GM12878 (cell line): Measurements from ENCODE around the gene AGRN. TPM values are rescaled to one million over a fixed set of nuclear protein-coding genes. Genes with fewer than 3 reads are reported as not detected.
A peak's percentile ranks its signal among the peaks of the same experiment; 100 is the strongest.

Source experiments
- ATAC-seq: fragments of 200-7000 bp; cut with Tn5 transposase; 3 replicates; pipeline ENCODE4 v1.9.1; 2020; ENCODE audit warnings: mild to moderate bottlenecking, moderate library complexity
- BruUV-seq: library from RNA; stranded (reverse); fragments of 400-500 nt; replicated peaks from 2 replicates; lab custom pipeline; 2021; lab: Mats Ljungman, UMichigan
- CTCF ChIA-PET: fragments of 300-600 bp; sonication (Branson Sonifier 250); formaldehyde crosslinking; extraction: SDS; loops from one replicate; lab custom pipeline; 2021; ENCODE audit warnings: inconsistent platforms; lab: Yijun Ruan, JAX
- POLR2A ChIA-PET: fragments of 350-600 bp; formaldehyde crosslinking; extraction: SDS; loops from one replicate; lab custom pipeline; 2021; ENCODE audit warnings: inconsistent platforms; lab: Charles Lee
- RAD21 ChIA-PET: fragments of 300-600 bp; sonication (Branson Sonifier 250); formaldehyde crosslinking; loops from one replicate; lab custom pipeline; 2023; ENCODE audit warnings: antibody characterized with exemption; ENCODE audit not compliant: unreplicated experiment; lab: Charles Lee
- SMC1A ChIA-PET: fragments of 300-600 bp; sonication (Branson Sonifier 250); formaldehyde crosslinking; loops from one replicate; lab custom pipeline; 2023; ENCODE audit not compliant: unreplicated experiment, uncharacterized antibody; lab: Charles Lee
- DNase-seq: peaks from one replicate; pipeline ENCODE4 v3.0.0-alpha.2; 2011; ENCODE audit warnings: low read depth, low spot score
- FAIRE-seq: peaks from 3 replicates; lab custom pipeline; 2011; peaks lifted over from hg19 to GRCh38; lab: Jason Lieb, UNC
- H2AFZ ChIP-seq: 2 replicates; pipeline ENCODE4 v1.6.0; 2011; ENCODE audit warnings: low read depth, low read length, control low read depth; ENCODE audit not compliant: control insufficient read depth
- H3K27ac ChIP-seq: 2 replicates; pipeline ENCODE4 v1.5.1; 2011; ENCODE audit warnings: control low read depth; ENCODE audit not compliant: control insufficient read depth, insufficient read depth
- H3K27me3 ChIP-seq, 2 experiments: replicated peaks in 1 of 2; 2 replicates each; pipeline versions ENCODE4 v1.6.0 to v1.6.1; 2011; ENCODE audit warnings: low read length in 1 of 2; ENCODE audit not compliant: control insufficient read depth in 2 of 2, insufficient read depth in 2 of 2
- H3K36me3 ChIP-seq, 2 experiments: 2 replicates each; pipeline ENCODE4 v1.5.1; 2011; ENCODE audit warnings: low read length in 1 of 2; ENCODE audit not compliant: control insufficient read depth in 2 of 2, insufficient read depth in 2 of 2
- H3K4me1 ChIP-seq: 2 replicates; pipeline ENCODE4 v1.6.1; 2011; ENCODE audit warnings: mild to moderate bottlenecking, low read length, moderate library complexity, mixed read lengths; ENCODE audit not compliant: control insufficient read depth, insufficient read depth
- H3K4me2 ChIP-seq: 2 replicates; pipeline ENCODE4 v1.6.0; 2011; ENCODE audit warnings: control low read depth; ENCODE audit not compliant: control insufficient read depth, insufficient read depth
- H3K4me3 ChIP-seq: fragments of 200-600 bp; sonication (generic); 2 replicates; pipeline ENCODE4 v1.5.1; 2016
- H3K79me2 ChIP-seq: 2 replicates; pipeline ENCODE4 v1.6.0; 2011; ENCODE audit warnings: low read length; ENCODE audit not compliant: control insufficient read depth, insufficient read depth
- H3K9ac ChIP-seq: 2 replicates; pipeline ENCODE4 v1.8.0; 2011; ENCODE audit warnings: low read length, control low read depth, mixed read lengths; ENCODE audit not compliant: control insufficient read depth, insufficient read depth
- H3K9me3 ChIP-seq: replicated peaks from 3 replicates; pipeline ENCODE4 v1.5.1; 2011; ENCODE audit warnings: mild to moderate bottlenecking, low read length; ENCODE audit not compliant: control insufficient read depth, insufficient read depth
- H4K20me1 ChIP-seq: 2 replicates; pipeline ENCODE4 v1.6.0; 2011; ENCODE audit not compliant: control insufficient read depth, insufficient read depth
- BACH1 ChIP-seq: fragments of 450-650 bp; IDR thresholded peaks from 2 replicates; pipeline ENCODE4 v1.6.1; 2017; ENCODE audit warnings: mild to moderate bottlenecking, borderline replicate concordance
- BMI1 ChIP-seq: fragments of 450-650 bp; IDR thresholded peaks from 2 replicates; pipeline ENCODE4 v1.6.1; 2016; ENCODE audit warnings: mild to moderate bottlenecking, moderate library complexity, borderline replicate concordance
- CBFB ChIP-seq: IDR thresholded peaks from 2 replicates; pipeline ENCODE4 v1.6.1; 2016; ENCODE audit warnings: antibody characterized with exemption, low read depth
- CBX5 ChIP-seq: sonication (generic); IDR thresholded peaks from 2 replicates; pipeline ENCODE4 v1.6.1; 2016; ENCODE audit warnings: low read depth, moderate library complexity, mild to moderate bottlenecking, inconsistent platforms
- HDAC6 ChIP-seq: fragments of 200-600 bp; sonication (generic); IDR thresholded peaks from one replicate; pipeline ENCODE4 v1.8.0; 2017; ENCODE audit warnings: antibody characterized with exemption; ENCODE audit not compliant: unreplicated experiment
- IKZF1 ChIP-seq: fragments of 450-650 bp; conservative IDR thresholded peaks from 2 replicates; pipeline ENCODE4 v1.6.1; 2017; ENCODE audit warnings: antibody characterized with exemption, mild to moderate bottlenecking
- IRF3 ChIP-seq: fragments of 450-650 bp; IDR thresholded peaks from 2 replicates; pipeline ENCODE4 v1.6.1; 2014; ENCODE audit warnings: mild to moderate bottlenecking
- IRF4 ChIP-seq: IDR thresholded peaks from 2 replicates; pipeline ENCODE4 v1.6.1; 2011; ENCODE audit warnings: low read depth, low read length
- NBN ChIP-seq: fragments of 450-650 bp; IDR thresholded peaks from 2 replicates; pipeline ENCODE4 v1.6.1; 2016
- NFYB ChIP-seq: IDR thresholded peaks from 2 replicates; pipeline ENCODE4 v1.6.1; 2011; ENCODE audit warnings: low read depth, mild to moderate bottlenecking, low read length, improper control_type of control experiment, moderate library complexity; ENCODE audit not compliant: insufficient read depth
- NR2F1 ChIP-seq: fragments of 450-650 bp; conservative IDR thresholded peaks from 2 replicates; pipeline ENCODE4 v1.6.1; 2017; ENCODE audit warnings: mild to moderate bottlenecking
- SRF ChIP-seq, 2 experiments: IDR thresholded peaks; 2 replicates each; pipeline ENCODE4 v1.6.1; 2011; ENCODE audit warnings: low read depth in 2 of 2, low read length in 2 of 2, mild to moderate bottlenecking in 1 of 2, moderate library complexity in 1 of 2
- STAT3 ChIP-seq: IDR thresholded peaks from 2 replicates; pipeline ENCODE4 v1.6.1; 2011; ENCODE audit warnings: low read depth, low read length, improper control_type of control experiment
- ZBED1 ChIP-seq: IDR thresholded peaks from 2 replicates; pipeline ENCODE4 v1.6.1; 2016; ENCODE audit warnings: borderline replicate concordance
- ZSCAN29 ChIP-seq: fragments of 450-650 bp; IDR thresholded peaks from 2 replicates; pipeline ENCODE4 v1.6.1; 2017; ENCODE audit warnings: mild to moderate bottlenecking, moderate library complexity
- WGBS: methylation state at CpG from one replicate; pipeline ENCODE4 v1.1.6; 2016; ENCODE audit warnings: low lambda C conversion rate; ENCODE audit not compliant: insufficient replicate concordance, insufficient coverage; ENCODE audit errors: missing lambda C conversion rate; 5-methylcytosine and 5-hydroxymethylcytosine counted together
- in situ Hi-C: fragments of 300-500 bp; cut with MboI; formaldehyde crosslinking; loops from 9 replicates; pipeline ENCODE4 v1.14.3; 2018; ENCODE audit warnings: mixed read lengths
- intact Hi-C: fragments of 100-400 bp; cut with micrococcal nuclease; formaldehyde crosslinking; loops from one replicate; pipeline ENCODE4 v1.14.2; 2022; ENCODE audit not compliant: unreplicated experiment
- polyA plus RNA-seq, 11 experiments: library from polyadenylated mRNA; depleted of rRNA in 4 of 11; unstranded in 6 of 11; stranded (reverse) in 5 of 11; fragments of >200 nt; fragmentation: Nextera tagmentation in 4 of 11; fragmentation: Illumina TruSeq in 1 of 11; extraction: Ambion mirVana in 4 of 11; extraction: Trizol in 1 of 11; gene quantifications; 1 replicate in 1 of 11; 2 replicates in 10 of 11; pipeline versions ENCODE4 v1.2.1 to v1.2.3, GENCODE V29; 2011 to 2016; ENCODE audit warnings: inconsistent platforms in 2 of 11, missing spikeins in 2 of 11, low read depth in 1 of 11
- total RNA-seq, 4 experiments: library from RNA; depleted of rRNA in 3 of 4; stranded (reverse); fragments of >200 nt in 3 of 4; fragmentation: Illumina TruSeq in 1 of 4; extraction: Trizol in 1 of 4; gene quantifications; 2 replicates each; pipeline versions ENCODE4 v1.2.1 to v1.2.3, GENCODE V29; 2013 to 2021
- TF ChIP-seq, protein P1 (sequence below): IDR thresholded peaks from 2 replicates; pipeline ENCODE4 v1.6.1; 2012; ENCODE audit warnings: low read depth, low read length, improper control_type of control experiment
- TF ChIP-seq, protein P2 (sequence below), 3 experiments: IDR thresholded peaks in 2 of 3; conservative IDR thresholded peaks in 1 of 3; 2 replicates each; pipeline ENCODE4 v1.5.1; 2011; ENCODE audit warnings: low read depth in 3 of 3, low read length in 3 of 3, mild to moderate bottlenecking in 3 of 3, control low read depth in 2 of 3, moderate library complexity in 2 of 3, inconsistent platforms in 1 of 3, mixed read lengths in 1 of 3; ENCODE audit not compliant: control insufficient read depth in 2 of 3, insufficient read depth in 1 of 3; ENCODE audit errors: extremely low read depth in 1 of 3
- TF ChIP-seq, protein P3 (sequence below): IDR thresholded peaks from 2 replicates; pipeline ENCODE4 v1.6.1; 2011; ENCODE audit warnings: mild to moderate bottlenecking, low read depth, low read length, moderate library complexity; ENCODE audit not compliant: insufficient replicate concordance

AGRN gene
- total and polyA plus RNA-seq, 10 of the 15 experiments (the other 5 are each of a cell fraction or from before 2014, with no cell fraction given), result 0.02 to 41.8 (median 4.1) TPM

DNA sequence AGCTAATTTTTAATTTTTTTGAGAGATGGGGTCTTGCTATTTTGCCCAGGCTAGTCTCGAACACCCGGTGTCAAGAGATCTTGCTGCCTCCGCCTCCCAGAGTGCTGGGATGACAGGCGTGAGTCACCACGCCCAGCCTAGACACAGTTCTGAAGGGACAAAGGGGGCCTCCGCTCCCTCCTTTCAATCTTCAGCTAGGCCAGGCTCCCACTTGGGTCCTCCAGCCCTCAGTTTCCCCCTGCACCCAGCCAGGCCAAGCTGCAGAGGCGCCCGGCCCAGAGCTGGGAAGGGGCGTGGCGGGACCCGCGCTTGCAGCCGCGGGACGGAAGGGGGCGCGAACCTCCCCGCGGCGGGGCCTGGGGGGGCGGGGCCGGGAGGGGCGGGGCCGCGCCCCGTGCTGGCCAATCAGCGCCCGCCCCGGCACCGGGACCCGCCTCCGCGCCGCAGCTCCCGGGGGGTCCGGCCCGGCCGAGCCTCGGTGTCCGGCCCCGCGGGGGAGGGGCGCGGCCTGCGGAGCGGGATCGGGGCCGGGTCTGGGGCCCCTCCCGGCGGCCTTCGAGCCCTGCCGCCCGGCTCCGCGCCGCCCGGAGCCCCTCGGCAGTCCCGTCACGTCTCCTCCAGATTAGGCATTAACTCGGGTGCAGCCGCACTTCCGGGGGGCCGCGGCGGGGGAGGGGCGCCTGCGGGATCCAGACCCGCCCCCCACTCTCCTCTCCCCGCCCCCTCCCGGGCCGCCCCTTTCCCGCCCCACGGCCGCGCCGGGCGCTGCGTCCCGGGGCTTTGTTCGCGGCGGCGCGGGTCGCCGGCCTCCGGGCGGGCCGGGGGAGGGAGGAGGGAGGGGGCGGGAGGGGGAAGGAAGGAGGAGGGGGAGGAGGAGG lies 559 bp upstream of the AGRN start:
- no peak overlapping the region; the same call in 1 of the 2 replicates for H2AFZ ChIP-seq
- POLR2A ChIA-PET, result interaction anchor here (0.7 to 2.1 kb wide), 3 partner anchors 14 to 27 kb away, joined by 3 to 6 read pairs (median 4); no protein-coding TSS in a partner anchor
- TF ChIP-seq CBFB (no peak), IRF3 (no peak), NBN (peak; percentile 43; the same call in 1 of the 2 replicates), ZSCAN29 (no peak), IKZF1 (no peak), BACH1 (no peak; the same call in 1 of the 2 replicates), NFYB (peak; percentile 52; the same call in 1 of the 2 replicates), CBX5 (no peak), ZBED1 (no peak), SRF (IDR thresholded peaks at IDR 0.05; ENCODE audit: low read depth in 2 of 2, low read length in 2 of 2) (0 out of 4 replicates have a peak, but pooled peaks of 1 of the 2 experiments have one; percentile 68), BMI1 (no peak), HDAC6 (no peak), NR2F1 (0 out of 2 replicates have a peak, but pooled peaks have one; percentile 9), STAT3 (no peak), IRF4 (no peak)
- TF ChIP-seq, protein P1, sequence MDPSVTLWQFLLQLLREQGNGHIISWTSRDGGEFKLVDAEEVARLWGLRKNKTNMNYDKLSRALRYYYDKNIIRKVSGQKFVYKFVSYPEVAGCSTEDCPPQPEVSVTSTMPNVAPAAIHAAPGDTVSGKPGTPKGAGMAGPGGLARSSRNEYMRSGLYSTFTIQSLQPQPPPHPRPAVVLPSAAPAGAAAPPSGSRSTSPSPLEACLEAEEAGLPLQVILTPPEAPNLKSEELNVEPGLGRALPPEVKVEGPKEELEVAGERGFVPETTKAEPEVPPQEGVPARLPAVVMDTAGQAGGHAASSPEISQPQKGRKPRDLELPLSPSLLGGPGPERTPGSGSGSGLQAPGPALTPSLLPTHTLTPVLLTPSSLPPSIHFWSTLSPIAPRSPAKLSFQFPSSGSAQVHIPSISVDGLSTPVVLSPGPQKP, result no peak
- TF ChIP-seq, protein P2, sequence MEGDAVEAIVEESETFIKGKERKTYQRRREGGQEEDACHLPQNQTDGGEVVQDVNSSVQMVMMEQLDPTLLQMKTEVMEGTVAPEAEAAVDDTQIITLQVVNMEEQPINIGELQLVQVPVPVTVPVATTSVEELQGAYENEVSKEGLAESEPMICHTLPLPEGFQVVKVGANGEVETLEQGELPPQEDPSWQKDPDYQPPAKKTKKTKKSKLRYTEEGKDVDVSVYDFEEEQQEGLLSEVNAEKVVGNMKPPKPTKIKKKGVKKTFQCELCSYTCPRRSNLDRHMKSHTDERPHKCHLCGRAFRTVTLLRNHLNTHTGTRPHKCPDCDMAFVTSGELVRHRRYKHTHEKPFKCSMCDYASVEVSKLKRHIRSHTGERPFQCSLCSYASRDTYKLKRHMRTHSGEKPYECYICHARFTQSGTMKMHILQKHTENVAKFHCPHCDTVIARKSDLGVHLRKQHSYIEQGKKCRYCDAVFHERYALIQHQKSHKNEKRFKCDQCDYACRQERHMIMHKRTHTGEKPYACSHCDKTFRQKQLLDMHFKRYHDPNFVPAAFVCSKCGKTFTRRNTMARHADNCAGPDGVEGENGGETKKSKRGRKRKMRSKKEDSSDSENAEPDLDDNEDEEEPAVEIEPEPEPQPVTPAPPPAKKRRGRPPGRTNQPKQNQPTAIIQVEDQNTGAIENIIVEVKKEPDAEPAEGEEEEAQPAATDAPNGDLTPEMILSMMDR (IDR thresholded peaks at IDR 0.05 in 2 of 3, conservative IDR thresholded peaks at IDR 0.05 in 1 of 3; ENCODE audit: control insufficient read depth in 2 of 3, extremely low read depth in 1 of 3, insufficient read depth in 1 of 3, low read depth in 3 of 3, low read length in 3 of 3), result peak; percentile 31 to 60 (median 59)
- TF ChIP-seq, protein P3, sequence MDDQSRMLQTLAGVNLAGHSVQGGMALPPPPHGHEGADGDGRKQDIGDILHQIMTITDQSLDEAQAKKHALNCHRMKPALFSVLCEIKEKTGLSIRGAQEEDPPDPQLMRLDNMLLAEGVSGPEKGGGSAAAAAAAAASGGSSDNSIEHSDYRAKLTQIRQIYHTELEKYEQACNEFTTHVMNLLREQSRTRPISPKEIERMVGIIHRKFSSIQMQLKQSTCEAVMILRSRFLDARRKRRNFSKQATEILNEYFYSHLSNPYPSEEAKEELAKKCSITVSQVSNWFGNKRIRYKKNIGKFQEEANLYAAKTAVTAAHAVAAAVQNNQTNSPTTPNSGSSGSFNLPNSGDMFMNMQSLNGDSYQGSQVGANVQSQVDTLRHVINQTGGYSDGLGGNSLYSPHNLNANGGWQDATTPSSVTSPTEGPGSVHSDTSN, result no peak

More for the DNA sequence above, 559 bp upstream of the AGRN start:
- in situ Hi-C loops, result no loop called here
- no peaks in the 10 kb centered on the region for H3K27me3 ChIP-seq
- no peak overlapping the region for H3K4me2 ChIP-seq
- DNase-seq (no peak), FAIRE-seq (peak; percentile 18), ATAC-seq (peak; percentile 64)
- CTCF ChIA-PET, result interaction anchor here (0.8 to 7.4 kb wide), 8 partner anchors 13 to 352 kb away, joined by 3 to 68 read pairs (median 6); no protein-coding TSS in a partner anchor
- peak overlapping the region; percentile 54; the same call in 1 of the 2 replicates for H3K9ac ChIP-seq
- peaks cover 14% of the 10 kb centered on the region for H3K4me1 ChIP-seq
- SMC1A ChIA-PET, result interaction anchor here (0.7 to 1.3 kb wide), 4 partner anchors 12 to 45 kb away, joined by 3 to 4 read pairs (median 3); no protein-coding TSS in a partner anchor
- intact Hi-C loops, result loop anchor here (5.0 kb wide), 1 partner anchor 43 kb away; no protein-coding TSS in a partner anchor
- H3K27ac ChIP-seq, result peak overlapping the region; percentile 65
- H3K4me3 ChIP-seq, result no peak overlapping the region
- H3K79me2 ChIP-seq, result peaks cover 13% of the 10 kb centered on the region
- RAD21 ChIA-PET, result interaction anchor here (0.7 to 3.5 kb wide), 15 partner anchors 12 to 231 kb away, joined by 3 to 28 read pairs (median 3); no protein-coding TSS in a partner anchor
- no peaks in the 10 kb centered on the region for H3K9me3 ChIP-seq
- no peaks in the 10 kb centered on the region for H4K20me1 ChIP-seq
- H3K36me3 ChIP-seq, result no peaks in the 10 kb centered on the region
- BruUV-seq, result no TSS peak
- 7% methylated on average over 13 of the region's 91 CpGs for WGBS
